Lower leg skin (tissue), 4 donors: ENCODE measurements around the gene MAP4K1. TPM values are rescaled to one million over a fixed set of nuclear protein-coding genes. Genes with fewer than 3 reads are reported as not detected.

ENCODE experiments used
- DNase-seq, 2 donors: peaks; one replicate each; pipeline ENCODE4 v3.0.0-alpha.2; 2019; ENCODE audit warnings: low spot score in 2 of 2
- H3K4me3 ChIP-seq: fragments of 200-600 bp; sonication (generic); 2 replicates; pipeline ENCODE4 v1.5.1; 2017; ENCODE audit warnings: mild to moderate bottlenecking, low read depth; ENCODE audit not compliant: poor library complexity, severe bottlenecking
- POLR2A ChIP-seq, 2 donors: fragments of 450-650 bp; IDR thresholded peaks; one replicate each; pipeline ENCODE4 v1.6.1; 2016 to 2017; ENCODE audit warnings: antibody characterized with exemption in 2 of 2, mild to moderate bottlenecking in 1 of 2, moderate library complexity in 1 of 2
- WGBS, 2 donors: methylation state at CpG; one replicate each; pipeline ENCODE4 v1.1.5; 2018; 5-methylcytosine and 5-hydroxymethylcytosine counted together
- intact Hi-C: fragments of 100-400 bp; cut with DNase I; formaldehyde crosslinking; loops from one replicate; pipeline ENCODE4 v1.15.0; 2023; ENCODE audit warnings: low total_unique reads
- total RNA-seq, 4 donors: library from RNA; depleted of rRNA; stranded (reverse); fragments of >200 nt; gene quantifications; one replicate each; pipeline ENCODE4 v1.1.0, GENCODE V29; 2016
- TF ChIP-seq, protein P1 (sequence below), 3 donors: fragments of 450-650 bp; IDR thresholded peaks; one replicate each; pipeline ENCODE4 v1.5.1; 2016; ENCODE audit warnings: antibody characterized with exemption in 3 of 3, mild to moderate bottlenecking in 3 of 3, moderate library complexity in 2 of 3

The MAP4K1 gene
- total RNA-seq, 4 donors from 2014 or later: 0.80 to 9.8 (median 5.6) TPM

GRCh38 chr19:38547421-38547820 lies 70.3 kb downstream of the MAP4K1 start:
- H3K4me3 ChIP-seq: no peak overlapping the region
- intact Hi-C loops: loop anchor here (5.0 kb wide), 1 partner anchor 85 kb away; no protein-coding TSS in a partner anchor
- 92% methylated on average over 5 of the region's 5 CpGs for WGBS, 2 donors
- DNase-seq: no peak
- no peak for TF ChIP-seq POLR2A (IDR thresholded peaks at IDR 0.05)
- TF ChIP-seq, protein P1, sequence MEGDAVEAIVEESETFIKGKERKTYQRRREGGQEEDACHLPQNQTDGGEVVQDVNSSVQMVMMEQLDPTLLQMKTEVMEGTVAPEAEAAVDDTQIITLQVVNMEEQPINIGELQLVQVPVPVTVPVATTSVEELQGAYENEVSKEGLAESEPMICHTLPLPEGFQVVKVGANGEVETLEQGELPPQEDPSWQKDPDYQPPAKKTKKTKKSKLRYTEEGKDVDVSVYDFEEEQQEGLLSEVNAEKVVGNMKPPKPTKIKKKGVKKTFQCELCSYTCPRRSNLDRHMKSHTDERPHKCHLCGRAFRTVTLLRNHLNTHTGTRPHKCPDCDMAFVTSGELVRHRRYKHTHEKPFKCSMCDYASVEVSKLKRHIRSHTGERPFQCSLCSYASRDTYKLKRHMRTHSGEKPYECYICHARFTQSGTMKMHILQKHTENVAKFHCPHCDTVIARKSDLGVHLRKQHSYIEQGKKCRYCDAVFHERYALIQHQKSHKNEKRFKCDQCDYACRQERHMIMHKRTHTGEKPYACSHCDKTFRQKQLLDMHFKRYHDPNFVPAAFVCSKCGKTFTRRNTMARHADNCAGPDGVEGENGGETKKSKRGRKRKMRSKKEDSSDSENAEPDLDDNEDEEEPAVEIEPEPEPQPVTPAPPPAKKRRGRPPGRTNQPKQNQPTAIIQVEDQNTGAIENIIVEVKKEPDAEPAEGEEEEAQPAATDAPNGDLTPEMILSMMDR (IDR thresholded peaks at IDR 0.05): no peak

GRCh38 chr19:38545596-38545995 lies 72.2 kb downstream of the MAP4K1 start:
- H3K4me3 ChIP-seq: no peak overlapping the region
- no peak for TF ChIP-seq POLR2A (IDR thresholded peaks at IDR 0.05)
- TF ChIP-seq, protein P1 (IDR thresholded peaks at IDR 0.05): no peak
- DNase-seq: no peak
- intact Hi-C loops: loop anchor here (5.0 kb wide), 1 partner anchor 87 kb away; no protein-coding TSS in a partner anchor
- 92 to 95% methylated on average over 8 of the region's 8 CpGs for WGBS, 2 donors

DNA sequence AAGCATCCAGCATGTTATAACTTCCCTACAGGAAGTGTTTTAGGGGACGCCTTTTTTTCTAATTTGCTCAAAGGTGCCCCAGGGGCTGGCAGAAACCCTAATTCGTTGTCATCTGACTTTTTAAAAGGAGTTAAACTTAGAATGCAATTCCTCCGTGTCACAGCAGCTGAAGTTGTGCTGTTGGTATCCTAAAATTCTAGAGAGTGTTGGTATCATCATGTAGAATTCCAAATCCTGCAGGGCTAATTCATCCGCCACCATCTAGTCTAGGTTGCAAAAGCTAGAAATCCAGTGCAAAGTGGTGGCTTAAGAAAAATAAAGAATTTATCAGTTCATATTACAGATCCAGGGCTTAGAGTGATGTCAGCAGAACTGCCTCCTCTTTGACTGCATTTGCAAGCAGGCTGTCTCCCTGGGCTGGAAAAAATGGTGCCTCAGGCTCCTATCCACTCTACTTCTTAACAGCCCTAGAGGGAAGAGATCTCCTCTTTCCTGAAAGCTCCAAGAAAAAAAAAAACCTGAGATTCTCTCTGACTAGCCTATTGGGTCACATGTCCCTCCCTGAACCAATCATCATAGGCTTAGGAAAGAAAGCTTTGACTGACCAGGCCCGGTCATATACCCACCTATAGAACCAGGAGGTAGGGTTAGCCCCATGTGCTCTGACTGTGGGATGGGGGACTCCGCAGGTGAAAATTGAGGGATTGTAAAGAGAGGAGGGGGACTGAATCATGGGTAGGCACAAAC lies 73.0 kb downstream of the MAP4K1 start:
- no peak overlapping the region for H3K4me3 ChIP-seq
- intact Hi-C loops: loop anchor here (5.0 kb wide), 1 partner anchor 88 kb away; no protein-coding TSS in a partner anchor
- no peak for DNase-seq
- TF ChIP-seq, protein P1 (IDR thresholded peaks at IDR 0.05): no peak
- TF ChIP-seq POLR2A (IDR thresholded peaks at IDR 0.05): no peak
- 37 to 38% methylated on average over 6 of the region's 6 CpGs for WGBS, 2 donors

DNA sequence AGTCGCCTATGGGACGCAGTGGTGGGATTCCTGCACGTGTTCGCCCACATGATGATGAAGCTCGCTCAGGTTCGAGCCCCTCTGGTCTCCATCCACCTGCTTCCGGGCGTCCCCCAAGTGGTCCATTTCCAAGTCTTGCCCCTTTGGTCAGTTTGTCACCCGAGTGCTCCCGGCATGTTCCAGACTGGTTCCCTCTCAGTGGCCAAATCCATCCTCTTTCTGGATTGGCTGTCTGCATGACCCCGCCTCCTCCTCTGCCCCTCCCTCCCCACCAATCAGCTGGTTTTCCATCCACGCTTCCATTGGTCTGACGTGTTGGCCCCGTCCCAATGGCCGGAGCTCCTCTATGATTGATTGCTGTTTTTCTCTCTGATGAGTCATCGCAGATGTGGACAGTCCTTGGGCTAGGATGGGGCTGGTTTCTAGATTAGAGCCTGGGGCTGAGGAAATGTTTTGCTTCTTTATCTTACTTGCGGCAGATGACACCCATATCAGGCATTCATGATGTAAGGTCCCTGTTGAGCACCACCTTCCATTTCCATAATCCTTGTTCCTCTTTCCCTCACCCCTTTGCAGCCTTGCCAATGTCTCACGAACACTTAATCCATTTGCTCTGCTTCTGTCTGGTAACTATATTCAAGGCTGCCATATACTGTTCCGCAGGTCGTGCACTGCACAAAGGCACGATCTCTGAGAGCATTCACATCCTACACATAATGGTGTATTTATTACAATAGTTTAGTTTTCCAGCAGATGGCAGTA lies 73.8 kb downstream of the MAP4K1 start:
- H3K4me3 ChIP-seq: no peak overlapping the region
- DNase-seq: peak in 1 of 2 donors; percentile 26
- no peak for TF ChIP-seq POLR2A (IDR thresholded peaks at IDR 0.05)
- TF ChIP-seq, protein P1 (IDR thresholded peaks at IDR 0.05): no peak
- WGBS, 2 donors: 39 to 49% methylated on average over 21 of the region's 21 CpGs
- intact Hi-C loops: no loop called here

- 82 to 88% methylated on average over 19 of the region's 19 CpGs for WGBS, 2 donors
- intact Hi-C loops: no loop called here
- TF ChIP-seq POLR2A (IDR thresholded peaks at IDR 0.05): no peak
- TF ChIP-seq, protein P1 (IDR thresholded peaks at IDR 0.05): no peak
- H3K4me3 ChIP-seq: no peak overlapping the region
- DNase-seq: no peak
Measured at GRCh38 chr19:38543286-38543806, 74.4 kb downstream of the MAP4K1 start.
